ENCODE results near the gene C11orf86.
"Not testable (repeated sequence)": the region's sequence is repeated elsewhere in the genome, so short reads cannot be mapped to it uniquely, and the experiment has no call there.

Gene C11orf86, protein sequence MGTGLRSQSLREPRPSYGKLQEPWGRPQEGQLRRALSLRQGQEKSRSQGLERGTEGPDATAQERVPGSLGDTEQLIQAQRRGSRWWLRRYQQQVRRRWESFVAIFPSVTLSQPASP

DNA sequence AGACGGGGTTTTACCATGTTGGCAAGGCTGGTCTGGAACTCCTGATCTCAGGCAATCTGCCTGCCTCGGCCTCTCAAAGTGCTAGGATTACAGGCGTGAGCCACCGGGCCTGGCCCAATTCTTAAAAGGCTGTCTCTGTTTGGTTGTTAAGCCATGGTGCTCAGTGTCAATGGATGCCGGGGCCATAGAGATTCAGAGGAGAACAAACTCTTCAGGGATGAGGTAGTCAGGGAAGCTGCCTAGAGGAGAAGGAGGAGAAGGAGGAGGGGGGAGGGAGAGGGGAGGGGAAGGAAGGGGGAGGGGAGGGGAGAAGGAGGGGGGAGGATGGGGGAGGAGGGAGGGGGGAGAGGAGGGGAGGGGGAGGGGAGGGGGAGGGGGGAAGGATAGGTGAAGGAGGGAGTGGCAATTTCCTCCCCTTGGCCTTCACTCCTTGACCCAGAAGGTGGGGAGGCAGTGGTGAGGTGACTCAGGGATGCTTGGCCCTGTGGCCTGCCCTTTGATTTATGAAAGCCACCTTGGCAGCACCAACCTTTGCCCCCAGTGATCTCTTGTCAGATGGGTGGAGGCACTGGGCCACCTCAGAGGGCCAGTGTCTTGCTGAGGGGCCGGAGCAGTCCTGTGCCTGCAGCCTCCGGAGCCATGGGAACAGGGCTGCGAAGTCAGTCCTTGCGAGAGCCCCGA lies at the start of gene C11orf86:
TSS of gene C11orf86 (plus strand) at position 581 of the 681 bp plus-strand sequence. CDS start at position 640, 59 bp downstream.
- no peak for DNase-seq (ENCODE audit: low read depth in 3 of 3, low spot score in 1 of 3)

GRCh38 chr11:66929753-66930152 lies 45.4 kb upstream of the C11orf86 start:
- DNase-seq (ENCODE audit: low read depth in 3 of 3, low spot score in 1 of 3), result no peak

GRCh38 chr11:66932543-66932942 lies 42.6 kb upstream of the C11orf86 start:
- DNase-seq (ENCODE audit: low read depth in 3 of 3, low spot score in 1 of 3), result no peak

GRCh38 chr11:66933531-66933930 lies 41.6 kb upstream of the C11orf86 start:
- no peak for DNase-seq (ENCODE audit: low read depth in 3 of 3, low spot score in 1 of 3)

DNA sequence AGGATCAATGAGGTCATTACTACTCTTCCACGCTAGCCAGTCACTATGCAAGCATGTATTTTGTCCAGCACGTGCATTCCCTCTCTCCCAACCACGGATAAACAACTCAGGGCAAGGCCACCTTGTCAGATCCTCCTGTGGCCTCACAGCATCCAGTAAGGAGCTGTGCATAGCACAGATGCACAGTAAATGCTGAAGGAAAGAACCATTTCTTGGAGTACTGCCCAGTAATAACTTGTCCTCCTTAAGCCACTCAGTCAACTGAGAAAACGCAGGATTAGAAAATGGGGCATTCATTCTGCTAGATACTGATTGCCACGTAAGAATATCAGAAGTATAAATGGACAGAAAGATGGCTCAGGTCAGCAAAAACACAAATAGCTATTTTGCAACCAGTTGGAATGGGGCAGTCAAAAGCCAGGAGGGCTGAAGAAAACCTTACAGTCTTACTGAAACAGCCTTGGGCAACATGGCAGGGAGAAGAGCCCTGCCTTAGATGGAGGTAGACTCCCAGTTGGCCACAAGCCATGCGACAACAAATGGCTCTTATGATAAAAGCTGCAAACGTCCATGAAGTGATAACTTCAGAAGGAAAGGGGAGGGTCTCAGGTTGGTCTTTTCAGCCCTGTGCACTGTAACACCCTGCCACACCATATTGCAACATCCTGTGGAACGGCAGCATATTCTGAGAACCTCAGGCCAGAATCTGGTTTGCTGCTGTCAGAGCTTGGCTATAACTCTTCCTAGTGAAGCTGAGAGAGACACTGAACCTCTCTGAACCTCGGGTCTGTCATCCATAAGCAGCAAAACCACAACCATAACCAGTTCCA lies 39.9 kb upstream of the C11orf86 start:
- no peak for DNase-seq (ENCODE audit: low read depth in 3 of 3, low spot score in 1 of 3)

DNA sequence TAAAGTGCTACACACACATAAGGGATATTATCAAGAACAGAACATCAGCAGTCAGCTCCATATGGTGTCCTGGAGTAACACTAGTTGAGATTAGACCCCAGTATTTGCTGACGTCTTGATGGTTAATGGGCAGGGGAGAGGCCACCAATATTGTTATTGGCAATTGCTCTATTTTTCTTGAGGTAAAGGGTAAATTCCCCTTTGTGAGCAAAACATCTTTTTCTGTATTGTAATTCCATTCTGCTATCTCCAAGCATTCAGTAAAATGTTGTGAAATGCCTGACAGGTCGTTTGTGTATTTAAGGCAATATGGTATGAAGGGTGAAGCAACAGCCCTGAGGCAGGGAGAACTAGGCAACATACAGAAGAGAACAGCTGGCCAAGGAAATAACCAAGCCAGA lies 38.8 kb upstream of the C11orf86 start:
- DNase-seq (ENCODE audit: low read depth in 3 of 3, low spot score in 1 of 3), result no peak

GRCh38 chr11:66937193-66937733 lies 37.8 kb upstream of the C11orf86 start:
- no peak for DNase-seq (ENCODE audit: low read depth in 3 of 3, low spot score in 1 of 3)

DNA sequence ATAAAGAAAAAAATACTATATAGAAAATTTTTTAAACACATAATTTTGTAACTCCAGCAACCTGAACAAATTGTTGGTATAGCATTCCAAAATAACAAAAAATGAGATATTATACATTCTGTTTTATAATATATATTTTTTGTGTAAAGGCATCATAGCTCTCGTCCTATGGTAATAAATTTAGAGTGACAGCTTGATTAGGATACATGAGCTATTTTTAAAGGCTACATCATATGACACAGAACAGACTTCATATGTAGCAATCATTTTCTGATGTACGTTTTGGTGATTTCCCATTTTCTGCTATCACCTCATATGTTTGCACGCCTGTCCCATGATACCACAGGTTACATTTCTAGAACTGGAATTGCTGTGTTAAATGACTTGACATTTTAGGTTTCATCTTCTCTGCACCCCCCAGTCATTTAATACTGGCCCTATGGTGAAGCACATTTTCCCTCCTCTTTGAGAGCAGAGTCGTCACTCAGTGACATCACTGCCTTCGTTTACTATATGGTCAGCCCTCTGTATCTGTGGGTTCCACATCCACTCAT lies 36.4 kb upstream of the C11orf86 start:
- DNase-seq (ENCODE audit: low read depth in 3 of 3, low spot score in 1 of 3), result no peak

GRCh38 chr11:66950112-66950535 lies 25.0 kb upstream of the C11orf86 start:
- no peak for DNase-seq (ENCODE audit: low read depth in 3 of 3, low spot score in 1 of 3)

DNA sequence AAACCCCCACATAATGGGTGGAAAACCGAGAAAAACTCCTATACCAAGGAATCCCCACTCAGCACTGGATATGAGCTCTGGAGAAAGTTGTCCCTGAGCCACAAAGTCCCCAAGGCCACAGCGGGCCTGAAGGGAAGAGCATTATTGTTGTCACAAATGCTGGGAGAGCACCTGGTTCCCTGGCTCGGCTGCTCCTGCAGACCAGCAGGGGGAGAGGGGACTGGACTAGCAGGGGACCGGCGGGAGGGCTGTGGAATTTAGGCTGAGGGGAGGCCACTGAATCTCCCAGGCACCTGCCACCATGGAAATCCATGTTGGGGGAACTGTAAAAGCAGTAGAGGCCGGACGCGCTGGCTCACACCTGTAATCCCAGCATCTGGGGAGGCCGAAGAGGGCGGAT lies 24.0 kb upstream of the C11orf86 start:
- no peak for DNase-seq (ENCODE audit: low read depth in 3 of 3, low spot score in 1 of 3)

DNA sequence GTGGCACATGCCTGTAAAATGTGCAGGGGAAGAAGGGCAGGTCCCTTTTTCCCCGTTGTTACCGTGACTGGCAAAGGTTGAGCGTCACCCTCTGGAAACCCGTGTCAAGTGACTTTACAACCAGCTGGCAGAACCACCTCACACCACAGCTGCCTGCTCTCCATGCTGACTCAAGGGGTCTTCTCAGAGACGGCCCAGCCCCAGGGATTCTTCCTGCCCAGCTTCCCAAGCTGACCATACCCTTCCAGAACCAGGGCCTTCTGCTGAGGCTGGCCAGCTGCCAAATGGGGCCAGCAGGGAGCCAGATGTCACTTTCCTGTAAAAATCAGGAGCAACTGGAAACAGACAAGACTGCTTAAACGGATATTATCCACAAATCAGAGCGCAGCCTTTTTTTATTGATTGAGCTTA lies 23.2 kb upstream of the C11orf86 start:
- DNase-seq (ENCODE audit: low read depth in 3 of 3, low spot score in 1 of 3), result no peak

GRCh38 chr11:66953081-66953833 lies 21.8 kb upstream of the C11orf86 start:
- no peak for DNase-seq (ENCODE audit: low read depth in 3 of 3, low spot score in 1 of 3)

GRCh38 chr11:66956689-66957290 lies 18.3 kb upstream of the C11orf86 start:
- DNase-seq (ENCODE audit: low read depth in 3 of 3, low spot score in 1 of 3), result no peak

- DNase-seq (ENCODE audit: low read depth in 3 of 3, low spot score in 1 of 3), result peak in 1 of 3 donors; percentile 12
Measured at GRCh38 chr11:66957971-66958231, 17.2 kb upstream of the C11orf86 start.

DNA sequence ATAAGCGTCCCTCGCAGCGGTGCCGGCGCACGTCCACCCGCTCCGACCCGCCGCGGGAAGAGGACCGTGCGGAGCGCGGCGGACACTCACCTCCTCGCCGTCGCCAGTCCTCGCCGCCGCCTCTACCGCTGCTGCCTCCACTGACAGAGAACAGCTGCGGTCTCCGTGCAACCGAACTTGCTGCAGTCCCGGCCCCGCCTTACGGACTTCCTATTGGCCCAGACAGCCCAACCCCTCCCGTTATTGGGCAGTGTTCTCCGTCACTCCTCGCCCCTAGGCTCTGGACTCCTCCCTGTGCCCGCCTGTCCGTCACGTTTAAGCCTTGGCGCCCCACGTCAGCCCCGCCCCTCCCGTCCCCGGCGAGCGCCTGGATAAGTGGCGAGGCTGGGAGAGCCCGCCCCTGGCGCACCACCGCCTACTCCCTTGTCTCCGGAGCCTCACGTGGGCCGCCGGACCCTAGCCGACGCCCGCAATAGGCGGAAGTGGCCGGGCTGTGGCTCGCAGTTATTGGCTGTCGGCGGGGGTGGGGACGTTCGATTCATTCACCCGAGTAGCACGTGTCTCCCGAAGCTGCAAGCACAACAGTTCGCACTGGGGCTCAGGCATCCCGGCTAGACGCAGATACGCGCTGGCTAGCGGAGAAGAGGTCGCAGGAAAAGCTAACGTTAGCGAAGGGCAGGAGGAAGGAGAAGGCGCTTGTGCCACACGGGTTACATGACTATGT lies 16.7 kb upstream of the C11orf86 start, which contains the start of gene PC:
TSS of gene PC (minus strand) at position 152 of the 724 bp plus-strand sequence. CDS start 86,224 bp downstream, outside the sequence.
- DNase-seq (ENCODE audit: low read depth in 3 of 3, low spot score in 1 of 3), result peak; percentile 91 to 92 (median 91)

- no peak for DNase-seq (ENCODE audit: low read depth in 3 of 3, low spot score in 1 of 3)
Measured at GRCh38 chr11:66958956-66959274, 16.2 kb upstream of the C11orf86 start.

DNA sequence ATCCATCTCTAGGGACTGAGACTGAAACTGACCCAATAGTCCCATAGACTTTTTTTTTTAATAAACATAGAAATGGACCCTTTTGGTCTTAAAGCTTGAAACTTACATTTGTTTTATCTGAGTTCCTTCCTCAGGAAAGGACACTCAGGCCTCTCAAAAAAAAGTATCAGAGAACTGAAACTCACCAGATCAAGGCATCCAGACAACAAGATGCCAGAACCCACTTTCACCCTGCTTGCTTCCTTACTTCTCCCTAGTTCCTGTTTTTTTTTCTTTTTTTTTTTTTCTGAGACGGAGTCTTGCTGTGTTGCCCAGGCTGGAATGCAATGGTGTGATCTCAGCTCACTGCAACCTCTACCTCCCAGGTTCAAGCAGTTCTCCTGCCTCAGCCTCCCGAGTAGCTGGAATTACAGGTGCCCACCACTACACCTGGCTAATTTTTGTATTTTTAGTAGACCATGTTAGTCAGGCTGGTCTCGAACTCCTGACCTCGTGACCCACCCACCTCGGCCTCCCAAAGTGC lies 13.4 kb upstream of the C11orf86 start:
- not testable (repeated sequence) for DNase-seq (ENCODE audit: low read depth in 3 of 3, low spot score in 1 of 3)

DNA sequence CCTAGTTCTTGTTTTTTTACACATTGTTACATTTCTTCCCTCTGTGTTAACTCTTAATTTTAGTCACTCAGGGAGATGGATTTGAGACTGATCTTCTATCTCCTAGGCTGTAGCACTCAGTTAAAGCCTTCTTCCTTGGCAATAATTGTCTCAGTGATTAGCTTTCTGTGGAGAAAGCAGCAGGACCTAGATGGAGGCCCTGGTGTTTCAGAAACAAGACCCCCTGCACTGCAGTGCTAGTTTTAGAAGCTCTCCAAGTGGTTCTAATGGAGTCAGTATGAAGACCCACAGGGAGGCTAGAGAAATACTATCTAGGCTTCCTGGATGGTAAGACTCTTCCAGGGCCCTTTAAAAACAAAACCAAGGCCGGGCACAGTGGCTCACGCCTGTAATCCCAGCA lies 12.9 kb upstream of the C11orf86 start:
- no peak for DNase-seq (ENCODE audit: low read depth in 3 of 3, low spot score in 1 of 3)

DNA sequence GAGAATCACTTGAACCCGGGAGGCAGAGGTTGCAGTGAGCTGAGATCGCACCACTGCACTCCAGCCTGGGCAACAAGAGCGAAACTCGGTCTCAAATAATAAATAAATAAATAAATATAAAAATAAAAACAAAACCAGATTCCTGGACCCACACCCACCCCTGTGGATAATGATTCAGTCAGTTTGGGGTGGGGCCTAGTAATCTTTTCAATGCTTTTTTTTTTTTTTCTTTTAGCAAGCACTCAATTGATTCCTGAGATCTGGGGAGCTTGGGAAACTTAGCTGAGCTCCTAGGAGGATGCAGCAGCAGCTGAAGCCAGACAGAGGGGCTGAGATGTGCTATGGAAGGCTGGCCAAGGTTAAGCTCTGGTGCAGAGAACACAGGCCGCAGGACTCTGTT lies 12.3 kb upstream of the C11orf86 start:
- DNase-seq (ENCODE audit: low read depth in 3 of 3, low spot score in 1 of 3), result no peak

DNA sequence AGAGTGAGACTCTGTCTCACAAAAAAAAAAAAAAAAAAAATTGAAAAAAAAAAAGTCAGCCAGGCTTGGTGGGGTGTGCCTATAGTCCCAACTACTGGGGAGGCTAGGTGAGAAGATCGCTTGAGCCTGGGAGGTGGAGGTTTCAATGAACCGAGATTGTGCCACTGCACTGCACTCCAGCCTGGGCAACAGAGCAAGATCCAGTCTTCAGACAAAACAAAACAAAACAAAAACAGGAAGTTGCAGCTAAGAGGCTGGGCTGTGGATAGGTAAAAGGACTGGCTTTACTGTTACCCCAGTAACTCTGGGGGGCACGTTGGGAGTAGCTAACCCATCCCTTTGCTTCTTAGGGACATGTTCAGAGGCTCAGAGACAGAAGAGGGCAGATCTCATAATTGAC lies 10.6 kb upstream of the C11orf86 start:
- DNase-seq (ENCODE audit: low read depth in 3 of 3, low spot score in 1 of 3), result no peak

Measured in stimulated activated CD4-positive, alpha-beta T cell treated with anti-CD3 and anti-CD28 coated beads, TNF-alpha, amount 100 ng/mL, for 1 hour (primary cell).